ENCODE data around the gene H2BK1.

Gene H2BK1

DNA sequence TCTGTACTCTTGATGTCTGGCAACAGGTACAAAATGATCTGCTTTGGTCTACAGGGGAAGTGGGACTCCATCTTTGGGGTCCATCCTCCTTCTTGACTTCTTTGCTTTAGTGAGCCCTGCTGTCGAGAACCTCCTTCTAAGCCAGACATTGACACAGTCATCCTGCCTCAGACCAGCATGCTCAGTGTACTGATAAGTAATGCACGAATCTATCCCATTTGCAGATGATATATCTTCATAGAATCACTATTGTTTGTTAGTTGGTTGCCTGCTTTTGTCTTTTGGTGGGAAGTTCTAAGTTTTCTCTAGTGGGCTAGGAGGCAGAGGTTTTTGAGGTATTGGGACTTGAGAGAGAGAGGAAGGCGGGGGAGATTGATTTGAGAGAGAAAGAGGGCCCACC lies 8.9 kb downstream of the H2BK1 start:
- H3K36me3 ChIP-seq (ENCODE audit: insufficient read depth): no peaks in the 10 kb centered on the region
- peaks cover 99% of the 10 kb centered on the region for H3K27me3 ChIP-seq (ENCODE audit: insufficient read depth, low read depth)
- no peak overlapping the region for H3K4me2 ChIP-seq
- no peak overlapping the region for H3K27ac ChIP-seq
- H4K20me1 ChIP-seq (ENCODE audit: insufficient read depth): no peaks in the 10 kb centered on the region
- no peaks in the 10 kb centered on the region for H3K4me1 ChIP-seq (ENCODE audit: low read depth, poor library complexity, severe bottlenecking)
- H2AFZ ChIP-seq (ENCODE audit: low read depth): no peak overlapping the region
- H3K9ac ChIP-seq: no peak overlapping the region
- H3K79me2 ChIP-seq (ENCODE audit: insufficient read depth, low read depth): no peaks in the 10 kb centered on the region
- TF ChIP-seq, protein P1, sequence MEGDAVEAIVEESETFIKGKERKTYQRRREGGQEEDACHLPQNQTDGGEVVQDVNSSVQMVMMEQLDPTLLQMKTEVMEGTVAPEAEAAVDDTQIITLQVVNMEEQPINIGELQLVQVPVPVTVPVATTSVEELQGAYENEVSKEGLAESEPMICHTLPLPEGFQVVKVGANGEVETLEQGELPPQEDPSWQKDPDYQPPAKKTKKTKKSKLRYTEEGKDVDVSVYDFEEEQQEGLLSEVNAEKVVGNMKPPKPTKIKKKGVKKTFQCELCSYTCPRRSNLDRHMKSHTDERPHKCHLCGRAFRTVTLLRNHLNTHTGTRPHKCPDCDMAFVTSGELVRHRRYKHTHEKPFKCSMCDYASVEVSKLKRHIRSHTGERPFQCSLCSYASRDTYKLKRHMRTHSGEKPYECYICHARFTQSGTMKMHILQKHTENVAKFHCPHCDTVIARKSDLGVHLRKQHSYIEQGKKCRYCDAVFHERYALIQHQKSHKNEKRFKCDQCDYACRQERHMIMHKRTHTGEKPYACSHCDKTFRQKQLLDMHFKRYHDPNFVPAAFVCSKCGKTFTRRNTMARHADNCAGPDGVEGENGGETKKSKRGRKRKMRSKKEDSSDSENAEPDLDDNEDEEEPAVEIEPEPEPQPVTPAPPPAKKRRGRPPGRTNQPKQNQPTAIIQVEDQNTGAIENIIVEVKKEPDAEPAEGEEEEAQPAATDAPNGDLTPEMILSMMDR (conservative IDR thresholded peaks at IDR 0.05; ENCODE audit: low read depth, low read length): no peak
- H3K4me3 ChIP-seq (IDR thresholded peaks at IDR 0.05; ENCODE audit: insufficient read depth, low read depth, low read length): no peak overlapping the region

DNA sequence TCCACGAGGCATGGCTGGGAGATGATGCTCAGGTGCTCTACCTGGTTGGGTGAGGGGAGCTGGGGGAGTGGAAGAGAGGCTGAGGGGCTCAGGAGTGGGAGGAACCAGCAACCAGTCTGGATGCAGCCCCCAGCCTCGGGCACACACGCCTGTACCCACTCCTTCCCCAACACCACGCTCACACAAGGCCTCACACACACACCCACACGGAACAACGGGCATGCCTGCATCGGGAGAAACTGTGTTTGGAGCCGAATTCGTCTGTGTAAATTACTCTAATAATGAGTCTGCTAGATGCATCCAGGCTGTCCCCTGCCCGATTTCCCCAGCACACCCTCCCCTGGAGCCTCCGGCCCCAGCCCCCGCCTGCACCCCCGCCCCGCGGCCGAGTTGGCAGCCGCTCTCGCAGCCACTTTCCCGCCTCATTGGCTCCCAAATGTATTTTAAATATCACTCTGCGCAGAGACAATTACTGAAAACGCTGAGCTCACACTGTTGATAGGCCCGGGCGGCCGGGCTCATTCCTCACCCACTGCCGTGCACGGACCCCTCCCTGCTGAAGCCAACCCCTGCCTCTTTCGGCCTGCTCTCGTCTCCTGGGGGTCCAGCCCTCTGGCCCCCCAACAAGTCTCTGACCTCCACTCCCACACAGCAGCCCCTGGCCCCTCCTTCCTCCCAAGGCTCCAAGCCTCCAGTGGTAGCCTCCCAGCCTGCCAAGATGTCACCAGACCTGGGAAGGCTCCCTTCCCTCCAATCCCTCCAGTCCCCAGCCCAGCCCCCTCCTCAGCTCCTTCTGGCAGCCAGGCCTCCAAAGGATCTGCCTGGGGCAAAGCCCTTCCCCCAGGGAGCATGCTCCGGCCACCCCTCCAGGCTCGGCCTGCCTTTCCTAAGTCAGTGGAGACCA lies 11.1 kb downstream of the H2BK1 start:
- H3K27me3 ChIP-seq (ENCODE audit: insufficient read depth, low read depth): peaks cover 99% of the 10 kb centered on the region
- TF ChIP-seq, protein P1 (conservative IDR thresholded peaks at IDR 0.05; ENCODE audit: low read depth, low read length): no peak
- no peak overlapping the region for H3K4me2 ChIP-seq
- no peaks in the 10 kb centered on the region for H3K36me3 ChIP-seq (ENCODE audit: insufficient read depth)
- no peak overlapping the region for H3K9ac ChIP-seq
- no peaks in the 10 kb centered on the region for H3K79me2 ChIP-seq (ENCODE audit: insufficient read depth, low read depth)
- H3K27ac ChIP-seq: no peak overlapping the region
- H2AFZ ChIP-seq (ENCODE audit: low read depth): no peak overlapping the region
- no peaks in the 10 kb centered on the region for H4K20me1 ChIP-seq (ENCODE audit: insufficient read depth)
- no peaks in the 10 kb centered on the region for H3K4me1 ChIP-seq (ENCODE audit: low read depth, poor library complexity, severe bottlenecking)
- no peak overlapping the region for H3K4me3 ChIP-seq (IDR thresholded peaks at IDR 0.05; ENCODE audit: insufficient read depth, low read depth, low read length)

DNA sequence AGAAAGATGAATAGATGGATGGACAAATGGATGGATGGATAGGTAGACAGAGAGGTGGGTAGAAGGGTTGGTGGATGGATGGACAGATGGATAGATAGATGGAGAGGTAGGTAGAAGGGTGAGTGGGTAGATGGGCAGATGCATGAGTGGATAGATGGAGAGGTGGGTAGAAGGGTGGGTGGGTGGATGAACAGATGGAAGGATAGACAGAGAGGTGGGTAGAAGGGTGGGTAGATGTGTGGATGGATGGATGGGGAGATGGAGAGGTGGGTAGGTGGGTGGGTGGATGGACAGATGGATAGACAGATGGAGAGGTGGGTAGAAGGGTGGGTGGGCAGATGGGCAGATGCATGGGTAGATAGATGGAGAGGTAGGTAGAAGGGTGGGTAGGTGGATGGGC lies 12.4 kb downstream of the H2BK1 start:
- H3K4me2 ChIP-seq: no peak overlapping the region
- H3K79me2 ChIP-seq (ENCODE audit: insufficient read depth, low read depth): no peaks in the 10 kb centered on the region
- no peak overlapping the region for H3K4me3 ChIP-seq (IDR thresholded peaks at IDR 0.05; ENCODE audit: insufficient read depth, low read depth, low read length)
- peaks cover 99% of the 10 kb centered on the region for H3K27me3 ChIP-seq (ENCODE audit: insufficient read depth, low read depth)
- H4K20me1 ChIP-seq (ENCODE audit: insufficient read depth): no peaks in the 10 kb centered on the region
- TF ChIP-seq, protein P1 (conservative IDR thresholded peaks at IDR 0.05; ENCODE audit: low read depth, low read length): no peak
- no peak overlapping the region for H3K27ac ChIP-seq
- H3K4me1 ChIP-seq (ENCODE audit: low read depth, poor library complexity, severe bottlenecking): no peaks in the 10 kb centered on the region
- H2AFZ ChIP-seq (ENCODE audit: low read depth): no peak overlapping the region
- no peak overlapping the region for H3K9ac ChIP-seq
- H3K36me3 ChIP-seq (ENCODE audit: insufficient read depth): no peaks in the 10 kb centered on the region

DNA sequence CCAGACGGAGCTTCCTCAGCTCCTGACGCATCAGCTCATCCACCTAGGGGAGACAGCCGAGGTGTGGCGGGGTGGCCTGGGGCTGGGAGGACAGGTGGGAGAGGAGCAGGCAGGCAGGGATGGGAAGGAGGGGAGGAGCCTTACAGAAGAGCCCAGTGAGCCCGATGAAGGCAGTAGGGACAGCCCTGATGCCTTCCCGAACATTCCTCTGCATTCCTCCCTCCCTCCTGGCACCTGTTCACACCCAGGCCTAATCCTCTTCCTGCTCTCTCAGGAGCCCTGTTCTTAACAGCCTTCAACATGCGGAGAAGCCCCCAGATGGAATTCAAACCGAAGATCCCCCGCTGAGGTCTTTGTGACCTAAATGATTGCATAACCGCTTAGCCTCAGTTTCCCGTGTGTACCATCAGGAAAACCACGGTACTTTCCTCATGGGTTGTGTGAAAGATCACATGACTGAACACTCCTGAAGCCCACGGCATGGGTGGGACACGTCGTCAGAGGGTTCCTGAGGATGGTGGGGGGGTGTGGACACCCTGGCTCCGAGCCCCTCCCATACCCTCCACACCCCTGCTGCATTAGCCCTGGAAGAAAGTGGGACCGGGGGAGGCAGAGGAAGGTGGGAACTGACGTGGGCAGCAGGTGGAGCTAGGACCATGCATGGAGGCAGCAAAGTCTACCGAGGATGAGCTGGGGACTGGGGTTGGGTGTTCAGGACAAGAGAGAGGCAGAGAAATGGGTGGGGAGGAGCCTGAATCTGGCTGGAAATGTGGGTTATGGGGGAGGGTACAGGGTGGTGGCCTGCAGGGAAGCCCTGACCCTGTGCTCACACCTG lies 14.5 kb downstream of the H2BK1 start:
- H3K4me3 ChIP-seq (IDR thresholded peaks at IDR 0.05; ENCODE audit: insufficient read depth, low read depth, low read length): no peak overlapping the region
- H3K9ac ChIP-seq: no peak overlapping the region
- no peaks in the 10 kb centered on the region for H3K36me3 ChIP-seq (ENCODE audit: insufficient read depth)
- TF ChIP-seq, protein P1 (conservative IDR thresholded peaks at IDR 0.05; ENCODE audit: low read depth, low read length): no peak
- H3K4me2 ChIP-seq: no peak overlapping the region
- H3K27me3 ChIP-seq (ENCODE audit: insufficient read depth, low read depth): peaks cover 99% of the 10 kb centered on the region
- H2AFZ ChIP-seq (ENCODE audit: low read depth): no peak overlapping the region
- H3K79me2 ChIP-seq (ENCODE audit: insufficient read depth, low read depth): no peaks in the 10 kb centered on the region
- no peaks in the 10 kb centered on the region for H3K4me1 ChIP-seq (ENCODE audit: low read depth, poor library complexity, severe bottlenecking)
- H4K20me1 ChIP-seq (ENCODE audit: insufficient read depth): no peaks in the 10 kb centered on the region
- no peak overlapping the region for H3K27ac ChIP-seq
